Measurements from ENCODE around the gene PPFIBP2. TPM values are rescaled to one million over a fixed set of nuclear protein-coding genes. Genes with fewer than 3 reads are reported as not detected.

Gene PPFIBP2
- total RNA-seq, 1 donor from 2014 or later: 10.1 TPM

- TF ChIP-seq, protein P1, sequence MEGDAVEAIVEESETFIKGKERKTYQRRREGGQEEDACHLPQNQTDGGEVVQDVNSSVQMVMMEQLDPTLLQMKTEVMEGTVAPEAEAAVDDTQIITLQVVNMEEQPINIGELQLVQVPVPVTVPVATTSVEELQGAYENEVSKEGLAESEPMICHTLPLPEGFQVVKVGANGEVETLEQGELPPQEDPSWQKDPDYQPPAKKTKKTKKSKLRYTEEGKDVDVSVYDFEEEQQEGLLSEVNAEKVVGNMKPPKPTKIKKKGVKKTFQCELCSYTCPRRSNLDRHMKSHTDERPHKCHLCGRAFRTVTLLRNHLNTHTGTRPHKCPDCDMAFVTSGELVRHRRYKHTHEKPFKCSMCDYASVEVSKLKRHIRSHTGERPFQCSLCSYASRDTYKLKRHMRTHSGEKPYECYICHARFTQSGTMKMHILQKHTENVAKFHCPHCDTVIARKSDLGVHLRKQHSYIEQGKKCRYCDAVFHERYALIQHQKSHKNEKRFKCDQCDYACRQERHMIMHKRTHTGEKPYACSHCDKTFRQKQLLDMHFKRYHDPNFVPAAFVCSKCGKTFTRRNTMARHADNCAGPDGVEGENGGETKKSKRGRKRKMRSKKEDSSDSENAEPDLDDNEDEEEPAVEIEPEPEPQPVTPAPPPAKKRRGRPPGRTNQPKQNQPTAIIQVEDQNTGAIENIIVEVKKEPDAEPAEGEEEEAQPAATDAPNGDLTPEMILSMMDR (conservative IDR thresholded peaks at IDR 0.05): no peak
- no peak for DNase-seq (ENCODE audit: low read depth, low spot score)
- H3K27ac Mint-ChIP-seq (ENCODE audit: unreplicated experiment): no peak overlapping the region
- H3K36me3 Mint-ChIP-seq (ENCODE audit: low read depth): no peaks in the 10 kb centered on the region
- H3K27me3 Mint-ChIP-seq (ENCODE audit: low read depth): no peaks in the 10 kb centered on the region
- no peak overlapping the region for H3K4me3 Mint-ChIP-seq
- H3K4me1 Mint-ChIP-seq: no peaks in the 10 kb centered on the region
- no peaks in the 10 kb centered on the region for H3K9me3 Mint-ChIP-seq
These were observed 108.9 kb downstream of the PPFIBP2 start for GRCh38 chr11:7622721-7623120.

DNA sequence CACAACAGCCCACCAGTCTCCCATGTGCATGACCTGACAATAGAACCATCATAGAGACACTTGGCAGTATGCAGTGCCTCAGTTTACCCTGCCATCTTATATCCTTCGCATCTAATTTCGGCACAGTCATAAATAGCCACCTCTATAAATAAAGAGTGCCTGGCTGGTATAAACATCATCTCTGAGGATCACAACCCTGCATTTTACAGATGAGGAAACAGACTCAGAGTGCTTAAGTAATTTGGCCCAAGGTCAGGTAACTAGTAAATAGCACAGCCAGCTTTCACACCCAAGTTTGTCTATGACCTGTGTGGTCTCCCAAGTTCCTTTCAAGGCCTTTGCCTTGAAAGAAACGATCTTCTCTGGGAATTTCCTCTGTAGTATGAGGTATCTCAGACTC lies 114.9 kb downstream of the PPFIBP2 start:
- no peak overlapping the region for H3K27ac Mint-ChIP-seq (ENCODE audit: unreplicated experiment)
- no peaks in the 10 kb centered on the region for H3K27me3 Mint-ChIP-seq (ENCODE audit: low read depth)
- TF ChIP-seq, protein P1 (conservative IDR thresholded peaks at IDR 0.05): no peak
- no peak overlapping the region for H3K4me3 Mint-ChIP-seq
- no peaks in the 10 kb centered on the region for H3K4me1 Mint-ChIP-seq
- H3K9me3 Mint-ChIP-seq: no peaks in the 10 kb centered on the region
- no peak for DNase-seq (ENCODE audit: low read depth, low spot score)
- no peaks in the 10 kb centered on the region for H3K36me3 Mint-ChIP-seq (ENCODE audit: low read depth)

DNA sequence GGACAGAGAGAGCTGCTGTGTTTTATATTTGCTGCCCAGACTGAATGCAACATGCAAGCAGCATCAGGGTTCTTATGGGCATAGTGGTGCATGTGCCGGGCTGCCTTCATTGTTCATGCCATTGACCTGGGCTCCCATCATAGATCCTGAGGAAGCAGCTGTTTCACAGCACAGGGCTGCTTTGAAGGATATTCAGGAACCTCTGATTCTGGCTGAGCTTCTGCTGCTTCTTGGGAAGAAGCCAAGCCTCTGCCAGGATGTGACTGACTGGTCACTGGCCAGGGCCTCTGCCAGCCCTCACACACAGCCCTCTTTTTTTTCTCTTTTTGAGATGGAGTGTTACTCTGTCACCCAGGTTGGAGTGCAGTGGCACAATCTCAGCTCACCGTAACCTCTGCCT lies 116.2 kb downstream of the PPFIBP2 start:
- TF ChIP-seq, protein P1 (conservative IDR thresholded peaks at IDR 0.05): no peak
- Mint-ChIP-seq H3K27me3 (ENCODE audit: low read depth) (no peaks in the 10 kb centered on the region), H3K27ac (ENCODE audit: unreplicated experiment) (no peak overlapping the region), H3K4me1 (no peaks in the 10 kb centered on the region), H3K4me3 (no peak overlapping the region), H3K36me3 (ENCODE audit: low read depth) (no peaks in the 10 kb centered on the region), H3K9me3 (no peaks in the 10 kb centered on the region)
- no peak for DNase-seq (ENCODE audit: low read depth, low spot score)

- DNase-seq (ENCODE audit: low read depth, low spot score): no peak
- TF ChIP-seq, protein P1 (conservative IDR thresholded peaks at IDR 0.05): no peak
These were observed 118.4 kb downstream of the PPFIBP2 start for GRCh38 chr11:7632211-7632610.

GRCh38 chr11:7635137-7635536 lies 121.3 kb downstream of the PPFIBP2 start:
- H3K4me3 Mint-ChIP-seq: no peak overlapping the region
- H3K36me3 Mint-ChIP-seq (ENCODE audit: low read depth): no peaks in the 10 kb centered on the region
- H3K9me3 Mint-ChIP-seq: no peaks in the 10 kb centered on the region
- no peaks in the 10 kb centered on the region for H3K4me1 Mint-ChIP-seq
- no peak overlapping the region for H3K27ac Mint-ChIP-seq (ENCODE audit: unreplicated experiment)
- DNase-seq (ENCODE audit: low read depth, low spot score): no peak
- TF ChIP-seq, protein P1 (conservative IDR thresholded peaks at IDR 0.05): no peak
- H3K27me3 Mint-ChIP-seq (ENCODE audit: low read depth): no peaks in the 10 kb centered on the region

More at GRCh38 chr11:7632211-7632610, 118.4 kb downstream of the PPFIBP2 start:
- H3K4me3 Mint-ChIP-seq: no peak overlapping the region
- H3K36me3 Mint-ChIP-seq (ENCODE audit: low read depth): no peaks in the 10 kb centered on the region
- no peaks in the 10 kb centered on the region for H3K27me3 Mint-ChIP-seq (ENCODE audit: low read depth)
- H3K27ac Mint-ChIP-seq (ENCODE audit: unreplicated experiment): no peak overlapping the region
- no peaks in the 10 kb centered on the region for H3K9me3 Mint-ChIP-seq
- no peaks in the 10 kb centered on the region for H3K4me1 Mint-ChIP-seq

DNA sequence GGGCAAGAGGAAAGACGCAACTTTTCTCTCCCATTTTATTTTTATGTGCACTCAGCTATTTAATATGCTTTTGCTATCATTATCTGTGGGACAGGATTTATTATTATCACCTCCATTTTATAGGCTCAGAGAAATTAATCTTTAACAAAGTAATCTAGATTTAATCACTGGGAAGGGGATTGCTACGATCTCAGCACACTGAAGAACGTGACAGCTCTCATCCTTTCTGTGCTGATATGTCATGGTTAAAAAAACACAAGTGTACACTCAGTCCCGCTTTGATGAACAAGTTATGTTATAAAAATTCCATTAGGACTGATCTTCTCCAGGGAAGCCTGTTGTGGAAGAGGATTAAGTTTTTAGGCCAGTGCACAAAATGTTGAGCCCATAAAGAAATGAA lies 121.9 kb downstream of the PPFIBP2 start:
- H3K27ac Mint-ChIP-seq (ENCODE audit: unreplicated experiment): no peak overlapping the region
- H3K27me3 Mint-ChIP-seq (ENCODE audit: low read depth): no peaks in the 10 kb centered on the region
- DNase-seq (ENCODE audit: low read depth, low spot score): no peak
- no peaks in the 10 kb centered on the region for H3K36me3 Mint-ChIP-seq (ENCODE audit: low read depth)
- H3K9me3 Mint-ChIP-seq: no peaks in the 10 kb centered on the region
- no peak overlapping the region for H3K4me3 Mint-ChIP-seq
- TF ChIP-seq, protein P1 (conservative IDR thresholded peaks at IDR 0.05): no peak
- H3K4me1 Mint-ChIP-seq: no peaks in the 10 kb centered on the region
